Type B pancreatic cell (in vitro differentiated cells): ENCODE results near the gene ALG8. TPM values are rescaled to one million over a fixed set of nuclear protein-coding genes. Genes with fewer than 3 reads are reported as not detected.
"Not testable (repeated sequence)": the region's sequence is repeated elsewhere in the genome, so short reads cannot be mapped to it uniquely, and the experiment has no call there.

ENCODE experiments used
- DNase-seq: peaks from one replicate; pipeline ENCODE4 v3.0.0; 2021; ENCODE audit warnings: mixed read lengths; ENCODE audit not compliant: unreplicated experiment; ENCODE audit errors: extremely low spot score
- H3K27ac Mint-ChIP-seq: 2 replicates; pipeline ENCODE4 v1.8.0; 2021; ENCODE audit warnings: mild to moderate bottlenecking, mixed read lengths
- H3K27me3 Mint-ChIP-seq: 2 replicates; pipeline ENCODE4 v1.8.0; 2021; ENCODE audit warnings: mixed read lengths
- H3K36me3 Mint-ChIP-seq: 2 replicates; pipeline ENCODE4 v1.8.0; 2021; ENCODE audit warnings: mixed read lengths
- H3K4me1 Mint-ChIP-seq: one replicate; pipeline ENCODE4 v1.8.0; 2021; ENCODE audit warnings: mixed read lengths; ENCODE audit not compliant: unreplicated experiment
- H3K4me3 Mint-ChIP-seq: 2 replicates; pipeline ENCODE4 v1.8.0; 2021; ENCODE audit warnings: mild to moderate bottlenecking, mixed read lengths
- H3K9me3 Mint-ChIP-seq: 2 replicates; pipeline ENCODE4 v1.8.0; 2021; ENCODE audit warnings: mixed read lengths
- total RNA-seq: library from RNA; stranded (reverse); gene quantifications from 2 replicates; pipeline ENCODE4 v1.2.1, GENCODE V29; 2021; ENCODE audit warnings: low replicate concordance
- TF ChIP-seq, protein P1 (sequence below): fragments of 200-600 bp; sonication (generic); conservative IDR thresholded peaks from 2 replicates; pipeline ENCODE4 v1.5.0; 2021; ENCODE audit warnings: antibody characterized with exemption, mild to moderate bottlenecking

The ALG8 gene
- total RNA-seq, 1 donor from 2014 or later, result 71.8 TPM

DNA sequence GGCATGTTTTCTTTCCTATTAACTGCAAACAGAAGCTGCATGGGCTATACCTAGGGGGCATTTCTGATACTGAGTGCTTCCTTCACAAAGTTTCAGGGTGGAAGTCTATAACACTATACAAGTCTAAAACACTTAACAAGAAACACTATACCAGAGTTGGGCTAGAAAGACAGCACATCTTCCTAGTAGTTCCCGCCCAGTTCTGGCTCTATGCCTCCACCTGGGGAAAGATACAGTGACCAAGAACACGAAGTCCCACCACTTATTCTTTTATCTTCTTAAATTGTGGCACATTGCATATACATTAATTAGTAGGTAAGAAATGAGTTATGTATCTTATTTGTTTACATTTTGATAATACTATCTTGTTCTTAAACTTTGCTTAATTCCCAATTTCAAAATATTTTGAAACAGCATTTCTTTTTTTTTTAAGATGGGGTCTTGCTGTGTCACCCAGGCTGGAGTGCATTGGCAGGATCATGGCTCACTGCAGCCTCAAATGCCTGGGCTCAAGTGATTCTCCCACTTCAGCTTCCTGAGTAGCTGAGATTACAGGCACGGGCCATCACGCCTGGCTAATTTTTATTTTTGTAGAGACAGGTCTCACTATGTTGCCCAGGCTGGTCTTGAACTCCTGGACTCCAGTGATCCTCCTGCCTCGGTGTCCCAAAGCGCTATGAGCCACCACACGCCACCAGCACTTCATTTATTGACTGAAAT is 41.6 kb downstream of the ALG8 start:
- Mint-ChIP-seq H3K27ac (no peak overlapping the region), H3K4me3 (no peak overlapping the region), H3K9me3 (no peaks in the 10 kb centered on the region), H3K36me3 (peaks cover 15% of the 10 kb centered on the region), H3K4me1 (no peaks in the 10 kb centered on the region), H3K27me3 (no peaks in the 10 kb centered on the region)
- DNase-seq, result no peak
- TF ChIP-seq, protein P1, sequence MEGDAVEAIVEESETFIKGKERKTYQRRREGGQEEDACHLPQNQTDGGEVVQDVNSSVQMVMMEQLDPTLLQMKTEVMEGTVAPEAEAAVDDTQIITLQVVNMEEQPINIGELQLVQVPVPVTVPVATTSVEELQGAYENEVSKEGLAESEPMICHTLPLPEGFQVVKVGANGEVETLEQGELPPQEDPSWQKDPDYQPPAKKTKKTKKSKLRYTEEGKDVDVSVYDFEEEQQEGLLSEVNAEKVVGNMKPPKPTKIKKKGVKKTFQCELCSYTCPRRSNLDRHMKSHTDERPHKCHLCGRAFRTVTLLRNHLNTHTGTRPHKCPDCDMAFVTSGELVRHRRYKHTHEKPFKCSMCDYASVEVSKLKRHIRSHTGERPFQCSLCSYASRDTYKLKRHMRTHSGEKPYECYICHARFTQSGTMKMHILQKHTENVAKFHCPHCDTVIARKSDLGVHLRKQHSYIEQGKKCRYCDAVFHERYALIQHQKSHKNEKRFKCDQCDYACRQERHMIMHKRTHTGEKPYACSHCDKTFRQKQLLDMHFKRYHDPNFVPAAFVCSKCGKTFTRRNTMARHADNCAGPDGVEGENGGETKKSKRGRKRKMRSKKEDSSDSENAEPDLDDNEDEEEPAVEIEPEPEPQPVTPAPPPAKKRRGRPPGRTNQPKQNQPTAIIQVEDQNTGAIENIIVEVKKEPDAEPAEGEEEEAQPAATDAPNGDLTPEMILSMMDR, result no peak

DNA sequence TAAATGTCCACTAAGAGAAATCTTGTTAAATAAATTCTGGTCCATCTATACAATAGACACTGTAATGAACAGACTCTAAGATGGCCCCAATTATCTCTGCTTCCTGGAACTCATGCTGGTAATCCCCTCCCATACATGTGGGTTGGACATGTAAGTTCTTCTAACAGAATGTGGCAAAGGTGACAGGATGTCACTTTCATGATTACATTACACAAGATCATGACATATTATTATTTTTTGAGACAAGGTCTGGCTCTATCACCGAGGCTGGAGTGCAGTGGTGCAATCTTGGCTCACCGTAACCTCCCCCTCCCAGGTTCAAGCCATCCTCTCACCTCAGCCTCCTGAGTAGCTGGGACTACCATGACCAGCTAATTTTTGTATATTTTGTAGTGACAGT is 45.2 kb downstream of the ALG8 start:
- Mint-ChIP-seq H3K9me3 (peaks cover 5% of the 10 kb centered on the region), H3K27me3 (no peaks in the 10 kb centered on the region), H3K36me3 (peaks cover 8% of the 10 kb centered on the region), H3K4me1 (no peaks in the 10 kb centered on the region), H3K4me3 (no peak overlapping the region), H3K27ac (no peak overlapping the region)
- DNase-seq, result no peak
- TF ChIP-seq, protein P1, result no peak

DNA sequence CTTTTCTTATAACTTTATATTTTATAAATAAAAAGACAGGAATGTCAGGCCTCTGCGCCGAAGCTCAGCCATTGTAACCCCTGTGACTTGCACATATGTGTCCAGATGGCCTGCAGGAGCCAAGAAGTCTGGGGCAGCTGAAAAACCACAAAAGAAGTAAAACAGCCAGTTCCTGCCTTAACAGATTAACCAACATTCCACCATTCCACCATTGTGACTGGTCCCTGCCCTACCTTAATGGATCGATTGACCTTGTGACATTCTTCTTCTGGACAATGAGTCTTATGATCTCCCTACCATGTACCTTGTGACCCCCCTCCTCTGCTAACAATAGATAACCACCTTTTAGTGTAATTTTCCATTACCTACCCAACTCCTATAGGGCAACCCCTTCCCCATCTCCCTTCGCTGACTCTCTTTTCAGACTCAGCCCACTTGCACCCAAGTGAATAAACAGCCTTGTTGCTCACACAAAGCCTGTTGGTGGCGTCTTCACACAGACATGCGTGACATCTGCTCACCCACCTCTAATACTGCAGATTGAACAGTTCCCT is 52.8 kb downstream of the ALG8 start:
- H3K27ac Mint-ChIP-seq, H3K4me3 Mint-ChIP-seq, H3K27me3 Mint-ChIP-seq, DNase-seq, H3K4me1 Mint-ChIP-seq, H3K9me3 Mint-ChIP-seq, H3K36me3 Mint-ChIP-seq: not testable (repeated sequence)

DNA sequence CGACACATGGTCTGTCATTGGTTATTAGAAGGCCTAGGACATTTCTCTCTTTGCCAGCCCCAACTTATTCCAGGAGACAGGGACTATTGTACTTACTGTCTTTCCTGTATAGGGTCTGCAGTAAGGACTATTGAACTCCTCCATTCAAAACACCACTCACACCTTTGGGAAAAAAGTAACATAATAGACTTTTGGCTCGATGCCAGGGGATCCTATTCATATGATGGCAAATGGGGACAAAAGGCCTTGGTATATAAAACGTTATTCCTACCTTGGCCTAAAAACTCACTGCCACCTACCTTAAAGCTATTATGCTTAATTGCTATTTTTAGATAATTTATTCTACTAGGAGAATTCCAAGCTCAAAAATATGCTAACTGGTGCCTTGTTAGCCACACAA is 53.5 kb downstream of the ALG8 start:
- TF ChIP-seq, protein P1, result no peak
- Mint-ChIP-seq H3K4me3 (no peak overlapping the region), H3K27me3 (peaks cover 3% of the 10 kb centered on the region), H3K27ac (no peak overlapping the region), H3K36me3 (no peaks in the 10 kb centered on the region), H3K9me3 (peaks cover 5% of the 10 kb centered on the region), H3K4me1 (no peaks in the 10 kb centered on the region)
- no peak for DNase-seq

DNA sequence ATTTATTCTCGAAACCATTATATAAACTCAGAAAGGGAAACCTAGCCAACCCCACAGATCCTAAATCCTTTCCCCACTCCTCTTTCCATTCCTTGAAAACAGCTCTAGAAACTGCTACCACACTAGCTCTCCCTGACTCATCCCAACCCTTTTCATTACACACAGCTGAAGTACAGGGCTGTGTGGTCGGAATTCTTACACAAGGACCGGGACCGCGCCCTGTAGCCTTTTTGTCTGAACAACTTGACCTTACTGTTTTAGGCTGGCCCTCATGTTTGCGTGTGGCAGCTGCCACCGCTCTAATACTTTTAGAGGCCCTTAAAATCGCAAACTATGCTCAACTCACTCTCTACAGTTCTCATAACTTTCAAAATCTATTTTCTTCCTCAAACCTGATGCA is 54.9 kb downstream of the ALG8 start:
- not testable (repeated sequence) for H3K4me3 Mint-ChIP-seq, H3K9me3 Mint-ChIP-seq, H3K36me3 Mint-ChIP-seq, DNase-seq, H3K4me1 Mint-ChIP-seq, H3K27ac Mint-ChIP-seq, H3K27me3 Mint-ChIP-seq

DNA sequence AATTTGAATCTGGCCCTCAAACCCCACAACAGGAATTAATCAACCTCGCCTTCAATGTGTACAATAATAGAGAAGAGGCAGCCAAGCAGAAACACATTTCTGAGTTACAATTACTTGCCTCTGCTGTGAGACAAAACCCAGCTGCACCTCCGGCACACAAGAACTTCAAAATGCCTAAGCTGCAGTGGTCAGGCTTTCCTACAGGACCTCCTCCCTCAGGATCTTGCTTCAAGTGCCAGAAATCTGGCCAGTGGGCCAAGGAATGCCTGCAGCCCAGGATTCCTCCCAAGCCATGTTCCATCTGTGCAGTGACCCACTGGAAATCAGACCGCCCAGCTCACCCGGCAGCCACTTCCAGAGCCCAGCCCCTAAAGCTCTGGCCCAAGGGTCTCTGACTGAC is 56.4 kb downstream of the ALG8 start:
- TF ChIP-seq, protein P1, result no peak
- peaks cover 6% of the 10 kb centered on the region for H3K4me1 Mint-ChIP-seq
- no peak for DNase-seq
- no peaks in the 10 kb centered on the region for H3K9me3 Mint-ChIP-seq
- H3K4me3 Mint-ChIP-seq, result no peak overlapping the region
- H3K36me3 Mint-ChIP-seq, result no peaks in the 10 kb centered on the region
- H3K27me3 Mint-ChIP-seq, result peaks cover 3% of the 10 kb centered on the region
- no peak overlapping the region for H3K27ac Mint-ChIP-seq
